CD8-positive, alpha-beta memory T cell (primary cell): ENCODE results near the gene LEPR. TPM values are rescaled to one million over a fixed set of nuclear protein-coding genes. Genes with fewer than 3 reads are reported as not detected.

Source experiments
- CTCF ChIA-PET: fragments of 350-600 bp; sonication (Branson Sonifier 250); formaldehyde crosslinking; loops from one replicate; lab custom pipeline; 2021; ENCODE audit warnings: antibody characterized with exemption; lab: Charles Lee
- POLR2A ChIA-PET: fragments of 350-600 bp; sonication (Branson Sonifier 250); formaldehyde crosslinking; loops from one replicate; lab custom pipeline; 2021; ENCODE audit warnings: antibody characterized with exemption; lab: Charles Lee
- DNase-seq, 5 donors: peaks; one replicate each; pipeline versions ENCODE4 v3.0.0 to v3.0.0-alpha.2; 2020 to 2022; ENCODE audit warnings: mixed read lengths in 1 of 5
- H3K27ac ChIP-seq: one replicate; pipeline ENCODE4 v1.7.0; 2013; ENCODE audit warnings: low read depth, mild to moderate bottlenecking, low read length, moderate library complexity
- H3K27me3 ChIP-seq: 2 replicates; pipeline ENCODE4 v1.7.0; 2013; ENCODE audit warnings: low read length, mild to moderate bottlenecking; ENCODE audit not compliant: insufficient read depth, poor library complexity, severe bottlenecking
- H3K36me3 ChIP-seq: 2 replicates; pipeline ENCODE4 v1.7.0; 2013; ENCODE audit warnings: mild to moderate bottlenecking, low read length, moderate library complexity; ENCODE audit not compliant: insufficient read depth
- H3K4me1 ChIP-seq: 2 replicates; pipeline ENCODE4 v1.7.0; 2013; ENCODE audit warnings: mild to moderate bottlenecking, low read length, moderate library complexity; ENCODE audit not compliant: insufficient read depth
- H3K4me3 ChIP-seq: 2 replicates; pipeline ENCODE4 v1.7.0; 2013; ENCODE audit warnings: mild to moderate bottlenecking, low read length
- H3K9me3 ChIP-seq: 2 replicates; pipeline ENCODE4 v1.7.0; 2013; ENCODE audit warnings: mild to moderate bottlenecking, low read length
- H3K27ac Mint-ChIP-seq, 8 donors: one replicate each; pipeline ENCODE4 v1.8.0; 2020 to 2021; ENCODE audit warnings: mixed read lengths in 8 of 8, mild to moderate bottlenecking in 6 of 8, inconsistent platforms in 3 of 8, moderate library complexity in 3 of 8
- H3K27me3 Mint-ChIP-seq, 2 donors: one replicate each; pipeline ENCODE4 v1.8.0; 2020 to 2021; ENCODE audit warnings: mixed read lengths in 2 of 2, mild to moderate bottlenecking in 1 of 2, moderate library complexity in 1 of 2
- H3K36me3 Mint-ChIP-seq, 3 donors: one replicate each; pipeline ENCODE4 v1.8.0; 2020 to 2021; ENCODE audit warnings: mixed read lengths in 3 of 3, inconsistent platforms in 1 of 3, mild to moderate bottlenecking in 1 of 3
- H3K4me1 Mint-ChIP-seq, 3 donors: one replicate each; pipeline ENCODE4 v1.8.0; 2020 to 2021; ENCODE audit warnings: mixed read lengths in 3 of 3, inconsistent platforms in 1 of 3, mild to moderate bottlenecking in 1 of 3
- H3K4me3 Mint-ChIP-seq, 7 donors: one replicate each; pipeline ENCODE4 v1.8.0; 2020 to 2021; ENCODE audit warnings: mixed read lengths in 7 of 7, mild to moderate bottlenecking in 6 of 7, moderate library complexity in 4 of 7, inconsistent platforms in 2 of 7
- H3K9me3 Mint-ChIP-seq, 5 donors: one replicate each; pipeline ENCODE4 v1.8.0; 2020 to 2022; ENCODE audit warnings: mixed read lengths in 5 of 5, mild to moderate bottlenecking in 3 of 5, moderate library complexity in 2 of 5, inconsistent platforms in 1 of 5
- polyA plus RNA-seq: library from polyadenylated mRNA; unstranded; fragments of 300-500 nt; fragmentation: Illumina TruSeq; gene quantifications from one replicate; pipeline ENCODE4 v1.2.3, GENCODE V29; 2021
- total RNA-seq, 2 experiments: library from RNA; stranded (reverse); gene quantifications; one replicate each; pipeline ENCODE4 v1.2.3, GENCODE V29; 2021

LEPR gene
- total and polyA plus RNA-seq, 3 experiments from 2014 or later: 1.5 to 3.1 (median 1.8) TPM

DNA sequence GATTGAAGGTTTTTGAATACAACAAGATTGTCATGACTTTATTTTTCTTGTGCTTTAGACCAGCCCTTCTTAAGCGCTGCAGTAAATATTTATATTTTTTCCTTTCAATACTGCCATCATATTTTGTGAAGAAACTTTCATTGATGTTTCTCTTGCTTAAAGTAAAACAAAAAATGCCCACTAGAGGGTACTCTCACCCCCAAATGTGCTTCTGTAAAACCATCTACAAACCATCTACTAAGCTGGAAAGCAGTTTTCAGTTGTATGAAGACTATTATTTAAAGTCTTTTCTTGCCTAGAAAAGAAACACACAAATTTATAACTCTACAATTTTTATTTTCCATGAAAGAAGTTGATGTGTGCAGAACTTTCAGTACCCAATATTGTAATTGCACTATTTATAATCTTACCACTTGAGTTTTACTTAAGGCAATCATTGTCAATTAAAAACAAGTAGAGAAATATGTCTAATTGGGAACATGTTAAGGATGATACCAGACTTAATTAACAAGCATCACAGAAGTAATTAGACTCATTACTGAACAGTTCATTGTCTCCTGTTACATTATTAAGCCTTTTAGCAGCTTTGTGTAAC is 10.7 kb downstream of the LEPR start:
- POLR2A ChIA-PET: no interaction called here
- H3K27me3 Mint-ChIP-seq: no peaks in the 10 kb centered on the region
- Histone ChIP-seq H3K9me3 (no peaks in the 10 kb centered on the region), H3K27me3 (no peaks in the 10 kb centered on the region), H3K27ac (no peak overlapping the region), H3K4me3 (no peak overlapping the region), H3K4me1 (no peaks in the 10 kb centered on the region), H3K36me3 (peaks cover 2% of the 10 kb centered on the region)
- peaks cover 4 to 10% (median 5%) of the 10 kb centered on the region in 3 donors for H3K4me1 Mint-ChIP-seq
- CTCF ChIA-PET: interaction anchor here (0.8 to 2.0 kb wide), 5 partner anchors 9 to 257 kb away, joined by 3 to 9 read pairs (median 3); partner anchors contain the start of genes LEPR and LEPROT
- peak in 1 of 5 donors; percentile 19 for DNase-seq
- no peak overlapping the region for H3K4me3 Mint-ChIP-seq
- no peak overlapping the region for H3K27ac Mint-ChIP-seq
- no peaks in the 10 kb centered on the region for H3K9me3 Mint-ChIP-seq
- H3K36me3 Mint-ChIP-seq: peaks cover 0 to 61% (median 11%) of the 10 kb centered on the region in 3 donors

DNA sequence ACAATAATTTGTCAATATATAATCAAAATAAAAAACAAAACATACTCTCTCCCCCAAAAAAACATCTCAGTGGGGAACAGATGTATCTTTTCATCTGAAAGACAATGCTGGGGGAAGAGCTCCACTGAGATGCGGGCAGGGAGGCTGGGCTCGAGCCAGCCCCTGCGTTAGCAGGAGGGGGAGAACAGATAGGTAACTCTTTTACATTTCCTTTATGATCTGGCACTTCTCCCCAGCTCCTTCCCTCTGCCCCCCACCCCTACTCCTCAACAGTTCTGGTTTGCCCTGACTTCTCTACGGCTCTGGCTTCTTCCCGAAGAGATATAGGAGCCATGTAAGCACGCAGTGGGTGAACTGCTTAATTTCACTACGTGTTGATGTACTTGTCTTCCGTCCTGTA is 12.4 kb downstream of the LEPR start:
- CTCF ChIA-PET: no interaction called here
- Histone ChIP-seq H3K27me3 (no peaks in the 10 kb centered on the region), H3K4me1 (no peaks in the 10 kb centered on the region), H3K27ac (no peak overlapping the region), H3K36me3 (no peaks in the 10 kb centered on the region), H3K9me3 (no peaks in the 10 kb centered on the region), H3K4me3 (no peak overlapping the region)
- Mint-ChIP-seq H3K4me1 (peaks cover 2 to 10% (median 4%) of the 10 kb centered on the region in 3 donors), H3K27ac (peak overlapping the region in 1 of 8 donors; percentile 7), H3K27me3 (no peaks in the 10 kb centered on the region), H3K36me3 (peaks cover 0 to 47% (median 9%) of the 10 kb centered on the region in 3 donors), H3K9me3 (no peaks in the 10 kb centered on the region), H3K4me3 (no peak overlapping the region)
- no peak for DNase-seq
- POLR2A ChIA-PET: no interaction called here

- Histone ChIP-seq H3K36me3 (no peaks in the 10 kb centered on the region), H3K27ac (no peak overlapping the region), H3K4me1 (no peaks in the 10 kb centered on the region), H3K27me3 (no peaks in the 10 kb centered on the region), H3K4me3 (no peak overlapping the region), H3K9me3 (no peaks in the 10 kb centered on the region)
- ChIA-PET POLR2A (no interaction called here), CTCF (no interaction called here)
- no peaks in the 10 kb centered on the region for H3K27me3 Mint-ChIP-seq
- H3K27ac Mint-ChIP-seq: no peak overlapping the region
- no peak for DNase-seq
- peaks cover 0 to 41% (median 9%) of the 10 kb centered on the region in 3 donors for H3K36me3 Mint-ChIP-seq
- no peak overlapping the region for H3K4me3 Mint-ChIP-seq
- no peaks in the 10 kb centered on the region for H3K9me3 Mint-ChIP-seq
- peaks cover 0 to 6% (median 2%) of the 10 kb centered on the region in 3 donors for H3K4me1 Mint-ChIP-seq
Measured at GRCh38 chr1:65434255-65434654, 13.8 kb downstream of the LEPR start.

GRCh38 chr1:65434760-65435159 is 14.3 kb downstream of the LEPR start:
- no peaks in the 10 kb centered on the region for H3K27me3 Mint-ChIP-seq
- Histone ChIP-seq H3K27ac (no peak overlapping the region), H3K36me3 (no peaks in the 10 kb centered on the region), H3K9me3 (no peaks in the 10 kb centered on the region), H3K4me1 (no peaks in the 10 kb centered on the region), H3K4me3 (no peak overlapping the region), H3K27me3 (no peaks in the 10 kb centered on the region)
- H3K36me3 Mint-ChIP-seq: peaks cover 0 to 39% (median 7%) of the 10 kb centered on the region in 3 donors
- CTCF ChIA-PET: no interaction called here
- H3K27ac Mint-ChIP-seq: peak overlapping the region in 1 of 8 donors; percentile 28
- POLR2A ChIA-PET: no interaction called here
- H3K4me1 Mint-ChIP-seq: peaks cover 0 to 6% (median 2%) of the 10 kb centered on the region in 3 donors
- DNase-seq: no peak
- no peaks in the 10 kb centered on the region for H3K9me3 Mint-ChIP-seq
- H3K4me3 Mint-ChIP-seq: no peak overlapping the region

- no peaks in the 10 kb centered on the region for H3K4me1 ChIP-seq
- CTCF ChIA-PET: interaction anchor here (1.1 kb wide), 1 partner anchor 23 kb away, joined by 3 read pairs; no protein-coding TSS in a partner anchor
- Mint-ChIP-seq H3K4me3 (no peak overlapping the region), H3K36me3 (peaks cover under 1 to 31% (median 4%) of the 10 kb centered on the region in 3 donors), H3K4me1 (peaks cover 0 to 3% (median 2%) of the 10 kb centered on the region in 3 donors), H3K9me3 (no peaks in the 10 kb centered on the region), H3K27me3 (no peaks in the 10 kb centered on the region), H3K27ac (no peak overlapping the region)
- H3K27ac ChIP-seq: no peak overlapping the region
- no peaks in the 10 kb centered on the region for H3K9me3 ChIP-seq
- POLR2A ChIA-PET: no interaction called here
- no peak overlapping the region for H3K4me3 ChIP-seq
- DNase-seq: no peak
- H3K27me3 ChIP-seq: no peaks in the 10 kb centered on the region
- no peaks in the 10 kb centered on the region for H3K36me3 ChIP-seq
Measured at GRCh38 chr1:65435987-65436386, 15.5 kb downstream of the LEPR start.

DNA sequence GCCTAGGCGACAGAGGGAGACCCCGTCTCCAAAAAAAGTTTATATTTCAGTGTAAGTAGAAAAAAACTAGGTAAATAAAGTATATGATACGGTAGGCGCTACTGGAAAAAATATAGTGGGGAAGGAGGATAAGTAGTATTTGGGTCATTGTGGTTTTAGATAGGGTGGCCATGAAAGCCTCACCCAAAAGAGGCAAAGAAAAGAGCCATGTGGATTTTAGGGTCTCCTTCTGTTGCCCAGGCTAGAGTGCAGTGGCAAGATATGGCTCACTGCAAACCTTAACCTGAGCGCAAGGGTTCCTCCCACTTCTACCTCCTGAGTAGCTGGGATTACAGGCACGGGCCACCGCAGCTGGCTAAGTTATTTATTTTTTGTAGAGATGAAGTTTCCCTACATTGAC is 17.1 kb downstream of the LEPR start:
- Mint-ChIP-seq H3K4me3 (no peak overlapping the region), H3K27ac (peak overlapping the region in 1 of 8 donors; percentile 38), H3K4me1 (no peaks in the 10 kb centered on the region), H3K36me3 (peaks cover 4 to 19% (median 4%) of the 10 kb centered on the region in 3 donors), H3K9me3 (peaks cover 0 to 2% (median 0%) of the 10 kb centered on the region in 5 donors), H3K27me3 (no peaks in the 10 kb centered on the region)
- Histone ChIP-seq H3K4me3 (no peak overlapping the region), H3K4me1 (no peaks in the 10 kb centered on the region), H3K27ac (no peak overlapping the region), H3K36me3 (no peaks in the 10 kb centered on the region), H3K27me3 (no peaks in the 10 kb centered on the region), H3K9me3 (no peaks in the 10 kb centered on the region)
- POLR2A ChIA-PET: no interaction called here
- DNase-seq: no peak
- CTCF ChIA-PET: no interaction called here

- no peak overlapping the region for H3K27ac ChIP-seq
- Mint-ChIP-seq H3K27ac (peak overlapping the region in 1 of 8 donors; percentile 10), H3K36me3 (peaks cover 2 to 5% (median 4%) of the 10 kb centered on the region in 3 donors), H3K4me1 (no peaks in the 10 kb centered on the region), H3K9me3 (peaks cover 0 to 2% (median 0%) of the 10 kb centered on the region in 5 donors), H3K4me3 (no peak overlapping the region), H3K27me3 (no peaks in the 10 kb centered on the region)
- CTCF ChIA-PET: no interaction called here
- no peaks in the 10 kb centered on the region for H3K27me3 ChIP-seq
- H3K36me3 ChIP-seq: no peaks in the 10 kb centered on the region
- no peaks in the 10 kb centered on the region for H3K9me3 ChIP-seq
- POLR2A ChIA-PET: no interaction called here
- H3K4me1 ChIP-seq: no peaks in the 10 kb centered on the region
- no peak for DNase-seq
- no peak overlapping the region for H3K4me3 ChIP-seq
Measured at GRCh38 chr1:65440322-65440900, 19.9 kb downstream of the LEPR start.

DNA sequence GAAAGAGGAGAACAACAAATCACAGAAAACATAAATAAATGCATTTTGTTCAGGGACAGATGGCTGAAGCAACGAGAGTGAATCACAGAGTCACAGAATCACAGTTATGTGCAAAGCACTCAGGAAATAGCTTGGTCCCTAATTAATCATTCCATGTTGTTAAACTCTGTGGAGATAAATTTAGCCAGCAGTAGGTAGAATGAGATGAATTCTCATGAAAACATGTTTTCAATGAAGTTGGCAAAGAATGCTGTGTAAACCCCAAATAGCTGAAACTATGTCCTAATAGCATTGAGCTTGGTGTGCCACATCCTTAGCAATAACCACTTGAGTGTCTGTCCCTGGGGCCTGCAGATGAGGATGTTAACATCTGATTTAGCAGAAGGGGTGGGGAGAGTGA is 20.4 kb downstream of the LEPR start:
- Mint-ChIP-seq H3K9me3 (peaks cover 0 to 2% (median 0%) of the 10 kb centered on the region in 5 donors), H3K27me3 (no peaks in the 10 kb centered on the region), H3K36me3 (peaks cover 2 to 5% (median 4%) of the 10 kb centered on the region in 3 donors), H3K4me3 (no peak overlapping the region), H3K27ac (no peak overlapping the region), H3K4me1 (no peaks in the 10 kb centered on the region)
- POLR2A ChIA-PET: no interaction called here
- Histone ChIP-seq H3K27ac (no peak overlapping the region), H3K27me3 (no peaks in the 10 kb centered on the region), H3K4me3 (no peak overlapping the region), H3K9me3 (no peaks in the 10 kb centered on the region), H3K36me3 (no peaks in the 10 kb centered on the region), H3K4me1 (no peaks in the 10 kb centered on the region)
- CTCF ChIA-PET: no interaction called here
- DNase-seq: no peak
